Measurements from ENCODE around the gene HSPBP1.
"Not testable (repeated sequence)": the region's sequence is repeated elsewhere in the genome, so short reads cannot be mapped to it uniquely, and the experiment has no call there.

HSPBP1 gene

GRCh38 chr19:55231391-55232285 lies 48.3 kb downstream of the HSPBP1 start:
- no peak for DNase-seq

GRCh38 chr19:55230780-55231179 lies 49.1 kb downstream of the HSPBP1 start:
- DNase-seq: no peak

DNA sequence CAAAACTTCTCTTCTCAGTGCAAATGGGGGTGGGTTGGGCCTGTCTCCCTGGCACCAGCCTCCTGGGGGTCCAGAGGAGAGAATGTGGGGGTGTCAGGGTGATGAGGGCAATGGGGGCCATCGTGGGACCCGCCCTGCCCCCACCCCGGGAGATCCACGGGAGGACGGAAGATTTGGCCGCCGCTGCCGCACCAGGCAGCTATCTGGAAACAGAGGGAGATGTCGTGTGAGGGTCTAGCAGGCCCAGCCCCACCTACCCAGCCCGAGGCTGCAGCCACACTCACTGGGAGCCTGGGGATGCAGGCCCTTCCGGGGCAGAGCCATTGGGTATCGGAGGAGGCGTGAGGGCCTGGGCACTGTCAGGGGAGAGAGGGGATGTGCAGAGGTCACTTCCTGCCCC lies 49.6 kb downstream of the HSPBP1 start:
- DNase-seq: no peak

GRCh38 chr19:55229789-55230182 lies 50.1 kb downstream of the HSPBP1 start:
- no peak for DNase-seq

- no peak for DNase-seq
These were observed 50.6 kb downstream of the HSPBP1 start for GRCh38 chr19:55229145-55229788.

DNA sequence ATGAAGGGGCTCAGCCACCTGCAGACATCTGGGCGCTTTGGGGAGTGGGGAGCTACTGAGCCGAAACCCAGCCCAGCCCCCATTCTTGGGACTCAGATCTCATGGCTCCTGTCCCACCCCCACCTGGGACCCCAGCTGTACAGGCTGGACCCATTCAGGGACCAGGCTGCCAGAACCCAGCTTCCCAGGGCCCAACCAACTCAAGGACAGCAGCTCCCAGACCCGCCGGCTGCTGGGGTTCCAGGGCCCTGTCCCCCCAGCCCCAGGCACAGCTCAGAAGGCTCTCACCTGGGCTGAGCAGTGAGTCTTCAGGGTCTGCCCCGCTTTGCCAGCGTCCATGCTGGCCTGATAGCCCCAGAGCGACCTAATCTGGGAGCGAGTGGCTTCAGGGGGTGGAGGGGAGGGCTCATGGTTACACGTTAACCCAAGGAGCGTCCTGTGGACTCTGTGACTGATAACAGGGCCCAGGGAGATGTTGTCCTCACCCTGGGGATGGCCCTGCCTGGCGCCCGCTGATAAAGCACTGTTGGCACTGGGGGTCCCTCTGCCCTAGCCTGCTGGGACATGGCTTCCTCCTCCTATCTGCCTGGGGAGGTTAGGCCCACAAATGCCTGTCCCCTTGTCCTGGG lies 51.4 kb downstream of the HSPBP1 start, which contains the start of gene TMEM86B:
Gene TMEM86B (minus strand): TSS at position 361 of the 629 bp plus-strand sequence. CDS start 22 bp downstream, at position 339.
- no peak for DNase-seq

GRCh38 chr19:55228015-55228391 lies 51.9 kb downstream of the HSPBP1 start:
- DNase-seq: no peak

DNA sequence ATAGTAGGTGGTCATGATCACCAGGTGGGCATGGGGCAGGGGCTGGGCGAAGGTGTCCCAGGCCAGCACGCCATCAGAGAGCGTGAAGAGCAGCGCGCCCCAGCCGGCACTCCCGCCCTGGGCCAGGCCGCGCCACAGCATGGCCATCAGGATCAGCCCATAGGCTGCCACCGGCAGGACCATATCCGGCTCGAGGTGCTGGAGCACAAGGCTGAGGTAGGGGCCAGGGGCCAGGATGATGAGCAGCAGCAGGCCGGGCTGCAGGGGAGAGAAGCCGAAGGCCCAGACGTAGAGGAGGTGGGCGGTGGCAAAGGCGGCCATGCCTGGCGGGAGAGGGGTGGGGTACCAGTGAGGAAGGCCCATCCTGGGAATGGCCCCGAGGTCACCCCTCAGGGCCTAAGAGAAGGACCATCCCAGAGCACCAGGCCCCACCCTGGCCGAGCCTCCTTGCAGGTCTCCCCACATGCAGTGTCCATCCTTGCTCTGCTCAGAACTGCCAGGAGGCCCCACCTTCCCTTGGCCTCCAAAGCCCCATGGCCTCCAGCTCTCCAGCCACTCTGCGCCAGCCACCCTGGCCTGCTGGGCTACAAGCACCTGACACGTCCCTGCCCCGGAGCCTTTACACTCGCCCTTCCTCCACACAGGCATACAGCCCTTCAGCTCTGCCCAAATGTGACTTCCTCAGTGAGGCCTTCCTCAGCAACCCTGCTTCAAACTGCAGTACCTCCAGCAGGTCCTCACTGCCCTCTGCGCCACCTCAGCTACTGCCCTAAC lies 52.5 kb downstream of the HSPBP1 start:
- no peak for DNase-seq

DNA sequence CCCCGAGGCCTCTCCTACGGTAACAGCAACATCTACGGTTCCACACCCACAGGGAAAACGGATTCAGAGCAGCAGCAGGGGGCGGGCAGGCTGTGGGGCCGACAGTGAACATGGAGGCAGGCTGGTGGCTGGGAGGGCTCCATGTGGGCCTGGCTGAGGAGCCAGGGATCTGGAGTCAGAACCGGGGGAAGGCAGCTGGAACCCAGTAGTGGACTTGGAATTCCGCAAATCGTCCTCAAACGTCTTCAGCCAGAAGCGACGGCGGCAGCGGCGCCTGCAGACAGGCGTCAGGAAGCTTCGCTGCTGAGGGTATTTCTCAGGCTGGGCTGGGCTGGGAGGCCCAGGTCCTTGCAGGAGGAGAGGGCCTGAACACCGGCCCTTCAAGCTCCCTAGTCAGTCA lies 53.1 kb downstream of the HSPBP1 start:
- DNase-seq: no peak

DNA sequence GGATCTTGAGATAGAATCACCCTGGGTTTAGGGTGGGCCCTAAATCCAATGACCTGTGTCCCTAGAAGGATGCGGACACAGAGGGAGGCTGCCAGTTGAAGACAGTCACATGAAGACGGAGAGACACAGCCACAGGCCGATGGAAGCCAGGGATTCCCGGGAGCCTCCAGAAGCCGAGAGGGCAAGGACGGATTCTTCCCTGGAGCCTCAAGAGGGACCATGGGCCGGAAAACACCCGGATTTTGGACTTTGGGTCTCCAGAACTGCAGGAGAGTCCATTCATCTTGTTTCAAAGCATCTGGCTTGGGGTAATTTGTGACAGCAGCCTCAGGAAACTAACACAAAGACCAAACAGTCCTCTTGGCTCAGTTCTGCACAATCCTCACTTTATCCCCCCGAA lies 53.6 kb downstream of the HSPBP1 start:
- DNase-seq: no peak

GRCh38 chr19:55225415-55225958 lies 54.4 kb downstream of the HSPBP1 start:
- DNase-seq: no peak

- DNase-seq: not testable (repeated sequence)
These were observed 55.1 kb downstream of the HSPBP1 start for GRCh38 chr19:55224679-55225414.

DNA sequence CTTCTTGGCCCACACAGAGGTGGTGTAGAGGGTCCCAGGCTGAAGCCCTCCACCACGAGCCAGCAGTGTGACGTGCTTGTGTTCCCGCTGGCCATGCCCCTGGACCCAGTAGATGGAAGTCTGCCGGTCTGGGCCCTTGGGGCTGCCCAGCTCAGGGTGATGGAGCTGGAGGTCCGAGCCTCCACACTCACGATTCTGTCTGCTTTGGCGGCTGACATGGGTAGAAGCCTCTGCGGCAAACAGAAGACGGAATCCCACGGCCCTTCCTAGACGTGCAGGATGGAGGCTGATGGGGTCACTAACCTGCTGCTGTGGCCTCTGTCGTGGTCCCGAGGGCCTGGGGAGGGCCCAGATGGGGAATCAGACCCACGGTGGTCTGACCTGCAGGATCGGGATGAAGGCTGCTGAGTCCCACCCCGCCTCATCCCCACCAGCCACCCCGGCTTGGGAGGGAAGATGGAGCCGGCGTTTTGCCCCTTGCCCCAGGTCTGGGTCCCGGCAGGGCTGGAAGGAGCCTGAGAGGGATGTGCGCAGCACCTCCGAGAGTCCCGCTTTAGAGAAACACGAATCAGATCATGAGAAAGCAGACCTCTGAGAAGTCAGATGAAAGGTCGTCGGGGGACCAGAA lies 55.8 kb downstream of the HSPBP1 start:
- DNase-seq: no peak

DNA sequence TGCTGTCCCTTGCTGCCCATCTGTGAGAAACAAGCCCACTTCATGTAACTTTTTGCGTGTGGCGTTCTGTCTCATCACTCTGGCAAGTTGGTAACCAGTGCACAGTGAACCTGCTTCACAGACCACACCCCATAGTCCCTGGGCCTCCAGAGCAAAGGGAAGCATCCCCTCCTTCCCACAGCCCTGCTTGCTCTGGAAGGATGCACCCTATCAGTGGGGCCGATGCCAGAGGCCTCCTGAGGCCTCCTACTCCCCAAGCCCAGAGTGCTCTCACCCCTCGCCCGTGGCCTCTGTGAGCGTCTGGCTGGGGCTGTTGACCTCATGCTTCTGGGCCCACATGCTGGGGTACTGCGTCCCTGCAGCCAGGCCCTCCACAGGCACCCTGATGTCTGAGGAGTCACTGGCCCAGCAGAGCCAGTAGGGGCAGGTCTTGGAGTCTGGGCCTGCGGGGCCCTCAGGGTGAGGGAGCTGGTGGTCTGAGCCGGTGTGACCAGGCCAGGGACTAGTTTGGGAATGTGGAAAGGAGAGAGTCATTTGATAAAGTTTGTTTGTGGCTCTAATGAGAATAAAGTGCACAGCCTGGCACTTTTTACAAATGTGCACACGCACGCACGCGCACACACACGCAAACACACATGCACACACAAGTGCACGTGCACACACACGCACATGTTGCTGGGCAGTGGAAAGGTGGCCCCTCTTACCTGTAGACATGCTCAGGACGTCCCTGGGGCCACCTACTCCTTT lies 56.4 kb downstream of the HSPBP1 start:
- DNase-seq: no peak

DNA sequence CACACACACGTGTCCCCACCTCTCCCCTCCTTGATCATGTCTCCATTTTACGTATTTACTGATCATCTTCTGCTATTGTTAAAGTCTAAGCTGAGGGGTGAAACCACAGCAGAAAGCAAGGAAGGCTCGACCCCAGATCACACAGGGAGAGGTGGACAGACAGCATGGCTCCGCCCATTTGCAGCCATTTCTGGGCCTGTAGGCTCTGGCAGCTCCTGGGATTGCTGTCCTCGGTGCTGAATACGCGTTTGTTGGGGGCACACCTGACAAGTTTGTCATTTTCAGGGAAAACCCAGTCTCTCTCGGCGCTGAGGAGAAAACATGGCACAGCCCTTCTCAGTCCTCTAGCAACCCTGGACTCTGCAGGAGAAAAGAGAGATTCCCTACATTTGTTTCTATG lies 59.4 kb downstream of the HSPBP1 start:
- no peak for DNase-seq

DNA sequence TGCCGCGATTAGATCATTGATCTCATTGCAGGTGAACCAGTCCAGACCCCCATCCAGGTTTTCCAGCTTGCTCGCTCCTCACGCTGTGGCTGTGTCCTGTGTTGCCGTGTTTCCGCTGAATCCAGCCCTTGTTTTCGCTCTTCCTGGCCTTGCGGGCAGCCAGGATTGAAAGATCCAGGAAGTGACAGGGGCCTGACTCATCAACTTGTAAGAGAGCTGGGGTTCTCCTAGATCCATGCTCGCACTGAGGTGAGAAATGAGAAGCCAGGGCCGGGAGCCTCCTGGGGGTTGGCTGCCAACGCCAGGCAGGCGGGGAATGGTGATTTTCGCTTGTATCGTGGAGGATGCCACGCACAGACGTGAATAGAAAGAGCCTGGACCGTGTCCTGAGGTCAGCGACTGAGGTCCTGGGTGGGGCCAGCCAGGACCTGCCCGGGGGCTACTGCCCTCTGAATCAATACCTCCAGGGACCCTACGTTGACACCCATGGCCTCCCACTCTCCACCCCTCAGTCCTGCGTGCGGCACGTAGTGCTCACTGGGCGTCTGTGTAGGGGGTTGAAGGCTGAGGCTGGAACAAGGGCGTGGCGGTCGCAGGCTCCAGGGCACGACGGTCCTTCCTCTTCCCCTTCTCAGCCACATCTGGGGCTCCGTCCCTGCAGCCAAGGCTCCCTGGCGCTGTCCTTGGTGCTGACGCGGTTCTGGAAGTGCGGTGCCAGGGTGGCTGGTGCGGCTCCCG lies 63.3 kb downstream of the HSPBP1 start:
- DNase-seq: peak; percentile 98

DNA sequence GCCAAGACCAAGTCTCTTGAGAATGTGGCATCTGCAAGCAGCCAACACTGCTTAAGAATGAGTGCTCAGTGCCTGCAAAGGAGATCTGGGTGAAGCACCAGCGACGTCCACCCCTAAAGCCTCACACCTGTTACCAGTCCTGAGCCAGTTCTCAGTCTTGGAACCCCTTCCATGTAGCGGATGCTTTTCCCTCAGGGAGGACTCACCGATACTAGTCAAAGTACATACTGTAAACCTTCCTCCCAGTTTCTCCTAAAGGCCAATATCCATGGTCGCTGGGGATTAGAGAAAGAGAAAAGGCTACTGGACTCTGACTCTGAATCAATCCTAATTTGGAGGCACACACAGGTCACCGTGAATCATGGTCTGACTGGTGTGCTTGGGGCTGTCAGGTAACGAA lies 66.4 kb downstream of the HSPBP1 start:
- no peak for DNase-seq

DNA sequence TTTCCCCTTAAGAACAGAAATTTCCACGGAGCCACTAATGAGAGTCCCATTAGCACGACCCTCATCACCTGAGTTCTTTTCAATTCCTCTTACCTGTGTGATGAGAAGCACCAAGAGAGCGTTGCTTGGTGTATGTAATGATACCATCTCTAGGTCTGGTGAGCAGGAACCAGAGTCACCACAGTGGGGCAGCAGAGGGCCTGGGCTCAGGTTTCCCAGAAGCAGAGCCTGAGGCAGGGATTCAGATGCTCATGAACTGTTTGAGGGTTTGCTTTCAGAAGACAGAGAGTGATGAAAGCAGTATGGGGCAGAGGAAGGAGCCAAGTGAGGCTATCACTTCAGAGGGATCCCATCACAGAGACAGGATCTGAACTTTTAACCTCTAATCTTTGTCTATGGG lies 67.5 kb downstream of the HSPBP1 start:
- DNase-seq: no peak
